GM19395 (cell line): ENCODE data around the gene PCDHA5.
"Not testable (repeated sequence)": the region's sequence is repeated elsewhere in the genome, so short reads cannot be mapped to it uniquely, and the experiment has no call there.

Experiments used
- ATAC-seq: cut with Tn5 transposase; IDR thresholded peaks from one replicate; pipeline ENCODE4 v1.9.1; 2021; ENCODE audit warnings: mild to moderate bottlenecking, moderate library complexity; ENCODE audit not compliant: unreplicated experiment

The PCDHA5 gene

GRCh38 chr5:140822969-140823368 is 1.6 kb downstream of the PCDHA5 start:
- not testable (repeated sequence) for ATAC-seq

GRCh38 chr5:140823475-140823874 is 2.1 kb downstream of the PCDHA5 start:
- no peak for ATAC-seq

GRCh38 chr5:140827704-140828361 is 6.4 kb downstream of the PCDHA5 start, which contains the start of gene PCDHA6:
Gene PCDHA6, plus strand, starts transcription at chr5:140827960. Its CDS starts 132 bp downstream, at chr5:140828092.
- ATAC-seq: no peak

- ATAC-seq: no peak
Measured at GRCh38 chr5:140828362-140828737, 6.9 kb downstream of the PCDHA5 start.

GRCh38 chr5:140829511-140830501 is 8.4 kb downstream of the PCDHA5 start:
- not testable (repeated sequence) for ATAC-seq

GRCh38 chr5:140833993-140834392 is 12.6 kb downstream of the PCDHA5 start, which contains the start of gene PCDHA7:
Gene PCDHA7, plus strand, starts transcription at chr5:140834269. Its CDS starts 115 bp downstream, at chr5:140834384.
- ATAC-seq: no peak

- ATAC-seq: not testable (repeated sequence)
Measured at GRCh38 chr5:140834439-140835008, 13.1 kb downstream of the PCDHA5 start.

GRCh38 chr5:140835622-140836510 is 14.5 kb downstream of the PCDHA5 start:
- no peak for ATAC-seq

GRCh38 chr5:140840978-140841962 is 19.9 kb downstream of the PCDHA5 start, which contains the start of gene PCDHA8:
Gene PCDHA8, plus strand, starts transcription at chr5:140841187. Its CDS starts 135 bp downstream, at chr5:140841322.
- no peak for ATAC-seq

- ATAC-seq: no peak
Measured at GRCh38 chr5:140842798-140843733, 21.7 kb downstream of the PCDHA5 start.

GRCh38 chr5:140848139-140849102 is 27.0 kb downstream of the PCDHA5 start, which contains the start of gene PCDHA9:
Gene PCDHA9, plus strand, starts transcription at chr5:140848382. Its CDS starts 114 bp downstream, at chr5:140848496.
- ATAC-seq: not testable (repeated sequence)

GRCh38 chr5:140849831-140850634 is 28.6 kb downstream of the PCDHA5 start:
- not testable (repeated sequence) for ATAC-seq

GRCh38 chr5:140855772-140856674 is 34.6 kb downstream of the PCDHA5 start, which contains the start of gene PCDHA10:
Gene PCDHA10, plus strand, starts transcription at chr5:140855897. Its CDS starts 152 bp downstream, at chr5:140856049.
- no peak for ATAC-seq

- no peak for ATAC-seq
Measured at GRCh38 chr5:140857177-140857986, 36.0 kb downstream of the PCDHA5 start.
